DMS153 treated with DMSO at 0.1 percent for 48 hours (cell line): ENCODE measurements around the gene PCAT6.
A peak's percentile ranks its signal among the peaks of the same experiment; 100 is the strongest.
"Not testable (repeated sequence)": the region's sequence is repeated elsewhere in the genome, so short reads cannot be mapped to it uniquely, and the experiment has no call there.

Source experiments
- DNase-seq: peaks from one replicate; lab custom pipeline; 2025; ENCODE audit not compliant: unreplicated experiment; lab: John Stamatoyannopoulos, UW

Gene PCAT6

GRCh38 chr1:202810615-202811295, at the start of gene PCAT6:
PCAT6 (plus strand) TSS chr1:202810954.
- DNase-seq: peak; percentile 96

- no peak for DNase-seq
These were observed 48.7 kb upstream of the PCAT6 start for GRCh38 chr1:202762019-202762418.

GRCh38 chr1:202765721-202766120, 45.0 kb upstream of the PCAT6 start:
- DNase-seq: no peak

GRCh38 chr1:202770135-202770534, 40.6 kb upstream of the PCAT6 start:
- no peak for DNase-seq

GRCh38 chr1:202781180-202781579, 29.6 kb upstream of the PCAT6 start:
- no peak for DNase-seq

- no peak for DNase-seq
These were observed 23.9 kb upstream of the PCAT6 start for GRCh38 chr1:202786804-202787203.

- DNase-seq: no peak
These were observed 22.0 kb upstream of the PCAT6 start for GRCh38 chr1:202788800-202789199.

- DNase-seq: no peak
These were observed 19.5 kb upstream of the PCAT6 start for GRCh38 chr1:202791077-202791747.

GRCh38 chr1:202794051-202794740, 16.6 kb upstream of the PCAT6 start:
- no peak for DNase-seq

- not testable (repeated sequence) for DNase-seq
These were observed 15.8 kb upstream of the PCAT6 start for GRCh38 chr1:202794931-202795330.

GRCh38 chr1:202796670-202797069, 14.1 kb upstream of the PCAT6 start:
- DNase-seq: no peak

- no peak for DNase-seq
These were observed 12.5 kb upstream of the PCAT6 start for GRCh38 chr1:202798260-202798659.

GRCh38 chr1:202798792-202799331, 11.9 kb upstream of the PCAT6 start:
- DNase-seq: no peak

- DNase-seq: no peak
These were observed 10.0 kb upstream of the PCAT6 start for GRCh38 chr1:202800742-202801141.

GRCh38 chr1:202801175-202801574, 9.6 kb upstream of the PCAT6 start:
- no peak for DNase-seq

- no peak for DNase-seq
These were observed 8.7 kb upstream of the PCAT6 start for GRCh38 chr1:202802034-202802433.

- no peak for DNase-seq
These were observed 7.5 kb upstream of the PCAT6 start for GRCh38 chr1:202802998-202803932.

GRCh38 chr1:202804126-202804525, 6.6 kb upstream of the PCAT6 start:
- no peak for DNase-seq

- no peak for DNase-seq
These were observed 4.6 kb upstream of the PCAT6 start for GRCh38 chr1:202805886-202806844.
